Tibial nerve (tissue), 4 donors: ENCODE results near the gene PHACTR1. TPM values are rescaled to one million over a fixed set of nuclear protein-coding genes. Genes with fewer than 3 reads are reported as not detected.

ENCODE experiments used
- DNase-seq, 2 donors: peaks; one replicate each; pipeline ENCODE4 v3.0.0-alpha.2; 2019; ENCODE audit warnings: low spot score in 2 of 2
- H3K27ac ChIP-seq, 4 donors: fragments of 200-600 bp; sonication (generic) in 3 of 4; one replicate each; pipeline ENCODE4 v1.5.1; 2017 to 2019; ENCODE audit warnings: mild to moderate bottlenecking in 1 of 4
- H3K27me3 ChIP-seq, 2 donors: fragments of 200-600 bp; sonication (generic) in 1 of 2; one replicate each; pipeline versions ENCODE4 v1.5.1 to v1.6.0; 2017 to 2019
- H3K36me3 ChIP-seq, 3 donors: fragments of 200-600 bp; sonication (generic); one replicate each; pipeline ENCODE4 v1.5.1; 2018 to 2019
- H3K4me1 ChIP-seq, 4 donors: fragments of 200-600 bp; sonication (generic) in 3 of 4; one replicate each; pipeline ENCODE4 v1.5.1; 2017 to 2019
- H3K4me3 ChIP-seq, 4 donors: fragments of 200-600 bp; sonication (generic) in 3 of 4; one replicate each; pipeline ENCODE4 v1.5.1; 2017 to 2019; ENCODE audit warnings: mild to moderate bottlenecking in 1 of 4, moderate library complexity in 1 of 4
- H3K9me3 ChIP-seq, 4 donors: fragments of 200-600 bp; sonication (generic) in 3 of 4; one replicate each; pipeline ENCODE4 v1.5.1; 2017 to 2019
- CTCF ChIP-seq, 5 experiments: fragments of 200-600 bp in 3 of 5; fragments of 450-650 bp in 2 of 5; sonication (generic) in 3 of 5; IDR thresholded peaks; one replicate each; pipeline ENCODE4 v1.5.1; 2016 to 2019; ENCODE audit warnings: antibody characterized with exemption in 5 of 5, mild to moderate bottlenecking in 3 of 5, moderate library complexity in 2 of 5
- EP300 ChIP-seq, 2 donors: sonication (generic); formaldehyde crosslinking; IDR thresholded peaks; one replicate each; pipeline ENCODE4 v1.6.1; 2017; ENCODE audit warnings: antibody characterized with exemption in 2 of 2, mild to moderate bottlenecking in 1 of 2
- POLR2A ChIP-seq, 2 donors: fragments of 450-650 bp; IDR thresholded peaks; one replicate each; pipeline ENCODE4 v1.6.1; 2017; ENCODE audit warnings: antibody characterized with exemption in 2 of 2, mild to moderate bottlenecking in 2 of 2, moderate library complexity in 2 of 2
- WGBS, 2 donors: methylation state at CpG; one replicate each; pipeline ENCODE4 v1.1.5; 2018; 5-methylcytosine and 5-hydroxymethylcytosine counted together
- total RNA-seq, 4 donors: library from RNA; depleted of rRNA; stranded (reverse); fragments of >200 nt; gene quantifications; one replicate each; pipeline ENCODE4 v1.1.0, GENCODE V29; 2016

The PHACTR1 gene
- total RNA-seq, 4 donors from 2014 or later, result 1.5 to 2.7 (median 1.6) TPM

GRCh38 chr6:12748815-12749521 lies 32.4 kb downstream of the PHACTR1 start:
- TF ChIP-seq CTCF (IDR thresholded peaks at IDR 0.05) (no peak), POLR2A (IDR thresholded peaks at IDR 0.05) (no peak), EP300 (IDR thresholded peaks at IDR 0.05) (no peak)
- H3K27me3 ChIP-seq, result peaks cover 0 to 39% of the 10 kb centered on the region in 2 donors
- WGBS, 2 donors, result 0 to 3% methylated on average over 22 to 23 of the region's 23 CpGs

GRCh38 chr6:12749531-12750379 lies 33.2 kb downstream of the PHACTR1 start:
- Histone ChIP-seq H3K4me3 (peak overlapping the region in 1 of 4 donors; percentile 34), H3K4me1 (peaks cover 0 to 16% (median 5%) of the 10 kb centered on the region in 4 donors), H3K27me3 (peaks cover 0 to 39% of the 10 kb centered on the region in 2 donors), H3K36me3 (no peaks in the 10 kb centered on the region), H3K9me3 (peaks cover 0 to 5% (median 0%) of the 10 kb centered on the region in 4 donors), H3K27ac (no peak overlapping the region)
- WGBS, 2 donors, result 3% methylated on average over 32 to 46 of the region's 75 CpGs
- TF ChIP-seq CTCF (IDR thresholded peaks at IDR 0.05) (no peak), POLR2A (IDR thresholded peaks at IDR 0.05) (no peak), EP300 (IDR thresholded peaks at IDR 0.05) (no peak)
- DNase-seq, result no peak

More at GRCh38 chr6:12748815-12749521, 32.4 kb downstream of the PHACTR1 start:
- no peak for DNase-seq
- peaks cover 0 to 16% (median 5%) of the 10 kb centered on the region in 4 donors for H3K4me1 ChIP-seq
- H3K9me3 ChIP-seq, result peaks cover 0 to 12% (median 0%) of the 10 kb centered on the region in 4 donors
- H3K36me3 ChIP-seq, result no peaks in the 10 kb centered on the region
- H3K27ac ChIP-seq, result no peak overlapping the region
- H3K4me3 ChIP-seq, result peak overlapping the region in 1 of 4 donors; percentile 34

- no peak overlapping the region for H3K4me3 ChIP-seq
- DNase-seq, result no peak
- H3K36me3 ChIP-seq, result no peaks in the 10 kb centered on the region
- TF ChIP-seq CTCF (IDR thresholded peaks at IDR 0.05), result no peak
- TF ChIP-seq POLR2A (IDR thresholded peaks at IDR 0.05), result no peak
- TF ChIP-seq EP300 (IDR thresholded peaks at IDR 0.05), result no peak
- peaks cover 0 to 16% (median 5%) of the 10 kb centered on the region in 4 donors for H3K4me1 ChIP-seq
- H3K27me3 ChIP-seq, result peaks cover 0 to 39% of the 10 kb centered on the region in 2 donors
- no peaks in the 10 kb centered on the region for H3K9me3 ChIP-seq
- 14 to 20% methylated on average over 4 of the region's 4 CpGs for WGBS, 2 donors
- no peak overlapping the region for H3K27ac ChIP-seq
Measured at GRCh38 chr6:12750416-12750815, 33.8 kb downstream of the PHACTR1 start.

- Histone ChIP-seq H3K9me3 (no peaks in the 10 kb centered on the region), H3K36me3 (no peaks in the 10 kb centered on the region)
Measured at GRCh38 chr6:12751694-12752325, 35.2 kb downstream of the PHACTR1 start.

More at GRCh38 chr6:12751694-12752325, 35.2 kb downstream of the PHACTR1 start:
- no peak overlapping the region for H3K27ac ChIP-seq
- no peak for TF ChIP-seq CTCF (IDR thresholded peaks at IDR 0.05)
- TF ChIP-seq EP300 (IDR thresholded peaks at IDR 0.05), result no peak
- TF ChIP-seq POLR2A (IDR thresholded peaks at IDR 0.05), result no peak
- H3K27me3 ChIP-seq, result peaks cover 0 to 39% of the 10 kb centered on the region in 2 donors
- WGBS, 2 donors, result 34 to 35% methylated on average over 10 of the region's 10 CpGs
- peaks cover 0 to 16% (median 5%) of the 10 kb centered on the region in 4 donors for H3K4me1 ChIP-seq
- peak in 1 of 2 donors; percentile 61 for DNase-seq
- H3K4me3 ChIP-seq, result no peak overlapping the region
